ENCODE results near the gene RAPSN. TPM values are rescaled to one million over a fixed set of nuclear protein-coding genes. Genes with fewer than 3 reads are reported as not detected.

The RAPSN gene
- total and polyA plus RNA-seq, 12 donors, result 0.18 to 5.1 (median 2.1) TPM

GRCh38 chr11:47440054-47440476 lies 8.9 kb downstream of the RAPSN start:
- intact Hi-C loops (cut with DNase I), result no loop called here
- 82 to 90% (median 84%) methylated on average over 1 to 2 of the region's 2 CpGs for WGBS, 4 donors
- H3K9me3 ChIP-seq (replicated peaks in 1 of 3), result no peaks in the 10 kb centered on the region

GRCh38 chr11:47438721-47439120 lies 10.2 kb downstream of the RAPSN start:
- 92 to 94% (median 93%) methylated on average over 5 to 18 of the region's 18 CpGs for WGBS, 4 donors
- DNase-seq, result no peak
- Histone ChIP-seq H3K27ac (no peak overlapping the region), H3K9me3 (replicated peaks in 1 of 3) (no peaks in the 10 kb centered on the region), H3K27me3 (no peaks in the 10 kb centered on the region), H3K36me3 (replicated peaks in 1 of 2) (no peaks in the 10 kb centered on the region), H3K4me1 (replicated peaks in 1 of 2) (peaks cover 19 to 20% of the 10 kb centered on the region in 2 donors), H3K4me3 (no peak overlapping the region)
- no peak for TF ChIP-seq POLR2A (IDR thresholded peaks at IDR 0.05)
- TF ChIP-seq, protein P1, sequence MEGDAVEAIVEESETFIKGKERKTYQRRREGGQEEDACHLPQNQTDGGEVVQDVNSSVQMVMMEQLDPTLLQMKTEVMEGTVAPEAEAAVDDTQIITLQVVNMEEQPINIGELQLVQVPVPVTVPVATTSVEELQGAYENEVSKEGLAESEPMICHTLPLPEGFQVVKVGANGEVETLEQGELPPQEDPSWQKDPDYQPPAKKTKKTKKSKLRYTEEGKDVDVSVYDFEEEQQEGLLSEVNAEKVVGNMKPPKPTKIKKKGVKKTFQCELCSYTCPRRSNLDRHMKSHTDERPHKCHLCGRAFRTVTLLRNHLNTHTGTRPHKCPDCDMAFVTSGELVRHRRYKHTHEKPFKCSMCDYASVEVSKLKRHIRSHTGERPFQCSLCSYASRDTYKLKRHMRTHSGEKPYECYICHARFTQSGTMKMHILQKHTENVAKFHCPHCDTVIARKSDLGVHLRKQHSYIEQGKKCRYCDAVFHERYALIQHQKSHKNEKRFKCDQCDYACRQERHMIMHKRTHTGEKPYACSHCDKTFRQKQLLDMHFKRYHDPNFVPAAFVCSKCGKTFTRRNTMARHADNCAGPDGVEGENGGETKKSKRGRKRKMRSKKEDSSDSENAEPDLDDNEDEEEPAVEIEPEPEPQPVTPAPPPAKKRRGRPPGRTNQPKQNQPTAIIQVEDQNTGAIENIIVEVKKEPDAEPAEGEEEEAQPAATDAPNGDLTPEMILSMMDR (IDR thresholded peaks at IDR 0.05), result no peak
- intact Hi-C loops (cut with DNase I), result no loop called here

More at GRCh38 chr11:47440054-47440476, 8.9 kb downstream of the RAPSN start:
- no peak overlapping the region for H3K4me3 ChIP-seq
- peaks cover 10 to 11% of the 10 kb centered on the region in 2 donors for H3K4me1 ChIP-seq (replicated peaks in 1 of 2)
- H3K27me3 ChIP-seq, result no peaks in the 10 kb centered on the region
- no peaks in the 10 kb centered on the region for H3K36me3 ChIP-seq (replicated peaks in 1 of 2)
- no peak for TF ChIP-seq POLR2A (IDR thresholded peaks at IDR 0.05)
- TF ChIP-seq, protein P1 (IDR thresholded peaks at IDR 0.05), result no peak
- DNase-seq, result no peak
- no peak overlapping the region for H3K27ac ChIP-seq

DNA sequence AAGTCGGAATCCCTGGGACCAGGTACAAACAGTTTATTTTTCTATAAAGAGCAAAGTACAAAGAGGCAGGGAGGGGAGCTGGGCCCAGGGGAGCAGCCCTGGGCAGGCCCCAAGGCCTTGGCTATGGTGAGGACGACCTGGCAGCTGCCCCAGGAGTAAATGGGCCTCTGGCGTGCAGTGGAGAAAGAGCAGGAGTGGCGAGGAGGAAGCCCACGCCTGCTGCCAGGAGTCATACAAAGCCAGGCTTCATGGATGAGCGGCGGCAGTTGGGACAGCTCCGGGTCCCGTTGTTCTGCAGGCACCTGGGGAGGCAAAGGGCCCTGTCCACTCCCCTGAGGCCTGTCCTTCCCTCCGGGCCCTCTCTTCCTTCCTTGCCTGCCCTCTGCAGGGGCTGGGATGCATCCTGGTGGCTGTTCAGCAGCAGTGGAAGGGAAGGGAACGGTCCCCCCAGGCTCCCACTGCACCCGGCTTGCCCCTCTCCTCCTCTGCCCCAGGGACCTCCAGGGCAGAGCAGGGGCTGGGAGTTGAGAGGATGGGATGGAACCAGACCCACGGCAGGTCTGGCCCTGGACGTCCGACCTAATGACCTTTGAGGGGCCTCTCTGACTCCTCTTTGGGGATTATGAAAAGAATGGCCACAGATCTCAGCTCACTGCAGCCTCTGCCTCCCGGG lies 11.1 kb downstream of the RAPSN start:
- no peaks in the 10 kb centered on the region for H3K9me3 ChIP-seq (replicated peaks in 1 of 3)
- H3K36me3 ChIP-seq (replicated peaks in 1 of 2), result no peaks in the 10 kb centered on the region
- 27 to 64% (median 42%) methylated on average over 9 to 16 of the region's 16 CpGs for WGBS, 4 donors
- no peak overlapping the region for H3K4me3 ChIP-seq
- H3K27me3 ChIP-seq, result no peaks in the 10 kb centered on the region
- peaks cover 20 to 26% of the 10 kb centered on the region in 2 donors for H3K4me1 ChIP-seq (replicated peaks in 1 of 2)
- H3K27ac ChIP-seq, result peak overlapping the region in 4 of 5 donors; percentile 60 to 87 (median 72)
- intact Hi-C loops (cut with DNase I), result no loop called here
- DNase-seq, result peak; percentile 58 to 91 (median 86)
- TF ChIP-seq POLR2A (IDR thresholded peaks at IDR 0.05), result peak in 1 of 2 donors; percentile 46
- TF ChIP-seq, protein P1 (IDR thresholded peaks at IDR 0.05), result peak in 1 of 6 experiments; percentile 10

GRCh38 chr11:47437218-47437745 lies 11.7 kb downstream of the RAPSN start:
- Histone ChIP-seq H3K27ac (peak overlapping the region in 4 of 5 donors; percentile 60 to 87 (median 72)), H3K36me3 (replicated peaks in 1 of 2) (no peaks in the 10 kb centered on the region), H3K9me3 (replicated peaks in 1 of 3) (no peaks in the 10 kb centered on the region), H3K4me1 (replicated peaks in 1 of 2) (peaks cover 20 to 29% of the 10 kb centered on the region in 2 donors), H3K27me3 (no peaks in the 10 kb centered on the region), H3K4me3 (no peak overlapping the region)
- no peak for TF ChIP-seq POLR2A (IDR thresholded peaks at IDR 0.05)
- TF ChIP-seq, protein P1 (IDR thresholded peaks at IDR 0.05), result no peak
- DNase-seq, result no peak
- WGBS, 4 donors, result 70 to 85% (median 73%) methylated on average over 9 to 11 of the region's 11 CpGs
- intact Hi-C loops (cut with DNase I), result no loop called here

Measured in adrenal gland (tissue), 12 donors.